ENCODE data around the gene FIGNL1. TPM values are rescaled to one million over a fixed set of nuclear protein-coding genes. Genes with fewer than 3 reads are reported as not detected.

FIGNL1 gene
- total RNA-seq, 2 experiments from 2014 or later: 10.4 to 11.5 TPM

- Histone ChIP-seq H3K4me1 (ENCODE audit: insufficient read depth, low read length) (no peaks in the 10 kb centered on the region), H3K36me3 (ENCODE audit: insufficient read depth, low read length) (no peaks in the 10 kb centered on the region), H3K4me3 (ENCODE audit: low read length) (no peak overlapping the region), H3K27ac (ENCODE audit: low read depth in 1 of 2, low read length in 2 of 2) (no peak overlapping the region), H3K27me3 (ENCODE audit: control insufficient read depth in 1 of 2, insufficient read depth in 2 of 2, low read length in 2 of 2) (no peaks in the 10 kb centered on the region), H3K9me3 (ENCODE audit: control insufficient read depth in 1 of 2, insufficient read depth in 1 of 2, low read length in 2 of 2) (no peaks in the 10 kb centered on the region)
- Mint-ChIP-seq H3K9me3 (no peaks in the 10 kb centered on the region), H3K27ac (no peak overlapping the region), H3K27me3 (peaks cover 10% of the 10 kb centered on the region), H3K4me1 (ENCODE audit: low read depth) (no peaks in the 10 kb centered on the region), H3K4me3 (no peak overlapping the region), H3K36me3 (ENCODE audit: low read depth) (no peaks in the 10 kb centered on the region)
- ChIA-PET CTCF (interaction anchor here (1.1 kb wide), 1 partner anchor 9 kb away, joined by 3 read pairs; no protein-coding TSS in a partner anchor), POLR2A (no interaction called here)
- TF ChIP-seq CTCF (IDR thresholded peaks at IDR 0.05): no peak
- no peak for ATAC-seq (ENCODE audit: poor library complexity)
- intact Hi-C loops (cut with DNase I, micrococcal nuclease): no loop called here
- DNase-seq: no peak
Observed at GRCh38 chr7:50488379-50488778, 38.2 kb upstream of the FIGNL1 start.

GRCh38 chr7:50486512-50486911 is 36.4 kb upstream of the FIGNL1 start:
- Mint-ChIP-seq H3K9me3 (no peaks in the 10 kb centered on the region), H3K4me1 (ENCODE audit: low read depth) (no peaks in the 10 kb centered on the region), H3K27me3 (peaks cover 2% of the 10 kb centered on the region), H3K27ac (no peak overlapping the region), H3K36me3 (ENCODE audit: low read depth) (no peaks in the 10 kb centered on the region), H3K4me3 (no peak overlapping the region)
- H3K27ac ChIP-seq (ENCODE audit: low read depth in 1 of 2, low read length in 2 of 2): no peak overlapping the region
- no peaks in the 10 kb centered on the region for H3K27me3 ChIP-seq (ENCODE audit: control insufficient read depth in 1 of 2, insufficient read depth in 2 of 2, low read length in 2 of 2)
- ChIA-PET CTCF (no interaction called here), POLR2A (no interaction called here)
- no peak for ATAC-seq (ENCODE audit: poor library complexity)
- intact Hi-C loops (cut with DNase I, micrococcal nuclease): no loop called here
- no peaks in the 10 kb centered on the region for H3K4me1 ChIP-seq (ENCODE audit: insufficient read depth, low read length)
- no peaks in the 10 kb centered on the region for H3K9me3 ChIP-seq (ENCODE audit: control insufficient read depth in 1 of 2, insufficient read depth in 1 of 2, low read length in 2 of 2)
- no peak overlapping the region for H3K4me3 ChIP-seq (ENCODE audit: low read length)
- DNase-seq: no peak
- no peaks in the 10 kb centered on the region for H3K36me3 ChIP-seq (ENCODE audit: insufficient read depth, low read length)
- TF ChIP-seq CTCF (IDR thresholded peaks at IDR 0.05): no peak

GRCh38 chr7:50481867-50482266 is 31.7 kb upstream of the FIGNL1 start:
- H3K27ac Mint-ChIP-seq: no peak overlapping the region

More at GRCh38 chr7:50481867-50482266, 31.7 kb upstream of the FIGNL1 start:
- no peaks in the 10 kb centered on the region for H3K9me3 Mint-ChIP-seq
- Histone ChIP-seq H3K36me3 (ENCODE audit: insufficient read depth, low read length) (no peaks in the 10 kb centered on the region), H3K4me1 (ENCODE audit: insufficient read depth, low read length) (no peaks in the 10 kb centered on the region), H3K9me3 (ENCODE audit: control insufficient read depth in 1 of 2, insufficient read depth in 1 of 2, low read length in 2 of 2) (no peaks in the 10 kb centered on the region), H3K27ac (ENCODE audit: low read depth in 1 of 2, low read length in 2 of 2) (no peak overlapping the region), H3K4me3 (ENCODE audit: low read length) (no peak overlapping the region), H3K27me3 (ENCODE audit: control insufficient read depth in 1 of 2, insufficient read depth in 2 of 2, low read length in 2 of 2) (no peaks in the 10 kb centered on the region)
- no peaks in the 10 kb centered on the region for H3K4me1 Mint-ChIP-seq (ENCODE audit: low read depth)
- no peaks in the 10 kb centered on the region for H3K36me3 Mint-ChIP-seq (ENCODE audit: low read depth)
- ChIA-PET POLR2A (no interaction called here), CTCF (no interaction called here)
- intact Hi-C loops (cut with DNase I, micrococcal nuclease): no loop called here
- no peaks in the 10 kb centered on the region for H3K27me3 Mint-ChIP-seq
- TF ChIP-seq CTCF (IDR thresholded peaks at IDR 0.05): no peak
- no peak overlapping the region for H3K4me3 Mint-ChIP-seq
- DNase-seq (no peak), ATAC-seq (ENCODE audit: poor library complexity) (no peak)
